WTC11 (cell line): ENCODE data around the gene PITPNC1.

Experiments
- AR ChIP-seq: fragments of 250-450 bp; sonication (Bioruptor Pico); IDR thresholded peaks from 2 replicates; pipeline ENCODE4 v1.9.0; 2021; ENCODE audit warnings: mild to moderate bottlenecking
- CREM ChIP-seq: sonication (generic); formaldehyde crosslinking; IDR thresholded peaks from 2 replicates; pipeline ENCODE4 v1.8.1; 2022; ENCODE audit warnings: mild to moderate bottlenecking, missing genetic modification reagents, moderate library complexity
- CTCF ChIP-seq: fragments of 200-600 bp; IDR thresholded peaks from 2 replicates; pipeline ENCODE4 v1.8.0; 2022; ENCODE audit warnings: antibody characterized with exemption
- FOXP1 ChIP-seq: sonication (generic); formaldehyde crosslinking; IDR thresholded peaks from 2 replicates; pipeline ENCODE4 v1.8.0; 2022; ENCODE audit warnings: missing genetic modification reagents, mild to moderate bottlenecking, moderate library complexity, borderline replicate concordance
- SMAD3 ChIP-seq: sonication (generic); formaldehyde crosslinking; IDR thresholded peaks from 2 replicates; pipeline ENCODE4 v1.8.0; 2022; ENCODE audit warnings: missing genetic modification reagents, mild to moderate bottlenecking, borderline replicate concordance
- TEAD1 ChIP-seq: sonication (generic); formaldehyde crosslinking; IDR thresholded peaks from 2 replicates; pipeline ENCODE4 v1.8.0; 2022; ENCODE audit warnings: mild to moderate bottlenecking, missing genetic modification reagents
- TEAD4 ChIP-seq: sonication (generic); formaldehyde crosslinking; IDR thresholded peaks from 2 replicates; pipeline ENCODE4 v1.8.0; 2022; ENCODE audit warnings: mild to moderate bottlenecking, missing genetic modification reagents

- TF ChIP-seq CTCF (no peak), CREM (CRISPR knock-in tag) (no peak), SMAD3 (CRISPR knock-in tag) (no peak), FOXP1 (CRISPR knock-in tag) (no peak), TEAD1 (CRISPR knock-in tag) (no peak), TEAD4 (CRISPR knock-in tag) (no peak), AR (no peak)
These were observed 36.3 kb downstream of the PITPNC1 start for GRCh38 chr17:67413388-67413787.
